ENCODE measurements around the gene ZMIZ1. TPM values are rescaled to one million over a fixed set of nuclear protein-coding genes. Genes with fewer than 3 reads are reported as not detected.

ZMIZ1 gene
- polyA plus RNA-seq, 3 donors: 3.3 to 64.6 (median 8.9) TPM

DNA sequence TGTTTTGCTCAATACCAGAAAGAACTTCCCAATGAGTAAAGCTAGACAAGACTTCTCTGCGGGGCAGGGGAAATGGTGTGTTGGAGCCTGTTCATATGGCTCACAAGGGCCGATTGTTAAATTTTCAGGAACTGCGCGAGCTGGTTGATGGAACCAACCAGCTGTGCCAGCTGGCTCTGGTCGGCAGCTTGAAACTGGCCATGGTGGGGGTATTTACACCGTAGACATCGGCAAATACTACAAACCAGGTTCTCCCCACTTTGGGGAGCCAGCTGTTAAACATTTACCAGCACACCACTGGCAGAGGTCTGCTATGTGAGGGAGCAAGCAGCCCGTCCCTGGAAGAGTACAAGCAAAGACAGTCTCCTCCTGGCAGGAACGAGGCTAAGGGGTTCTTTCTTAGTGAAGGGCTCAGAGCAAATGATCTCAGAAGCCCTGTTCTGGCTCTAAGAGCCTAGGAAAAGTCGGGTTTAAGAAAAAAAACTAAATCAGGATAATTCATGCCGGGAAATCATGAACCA is 8.8 kb upstream of the ZMIZ1 start:
- Mint-ChIP-seq H3K36me3 (peaks cover 0 to 2% of the 10 kb centered on the region in 2 donors), H3K27ac (peak overlapping the region in 1 of 7 donors; percentile 15), H3K27me3 (ENCODE audit: low read depth in 3 of 3) (peaks cover 6 to 9% (median 9%) of the 10 kb centered on the region in 3 donors), H3K9me3 (peaks cover 0 to 3% (median 0%) of the 10 kb centered on the region in 7 donors), H3K4me3 (no peak overlapping the region), H3K4me1 (peaks cover 26% of the 10 kb centered on the region)
- Histone ChIP-seq H3K4me3 (replicated peaks in 1 of 3; ENCODE audit: low read depth in 2 of 3, low read length in 3 of 3) (no peak overlapping the region), H3K4me1 (ENCODE audit: control insufficient read depth in 1 of 2, insufficient read depth in 2 of 2, low read length in 2 of 2) (peaks cover 9 to 19% of the 10 kb centered on the region in 2 donors), H4K20me1 (ENCODE audit: insufficient read depth, low read length) (no peaks in the 10 kb centered on the region), H3K4me2 (replicated peaks; ENCODE audit: extremely low read depth, low read length, poor library complexity, severe bottlenecking) (no peak overlapping the region), H3K27me3 (ENCODE audit: control insufficient read depth in 2 of 2, insufficient read depth in 2 of 2, low read length in 2 of 2) (no peaks in the 10 kb centered on the region), H3K9ac (ENCODE audit: insufficient read depth, low read length, poor library complexity, severe bottlenecking) (no peak overlapping the region), H3K36me3 (replicated peaks in 1 of 2; ENCODE audit: control insufficient read depth in 1 of 2, insufficient read depth in 2 of 2, low read length in 2 of 2) (no peaks in the 10 kb centered on the region), H3K9me3 (replicated peaks in 1 of 2; ENCODE audit: control insufficient read depth in 1 of 2, insufficient read depth in 1 of 2, low read length in 2 of 2) (no peaks in the 10 kb centered on the region), H3K79me2 (ENCODE audit: insufficient read depth, low read length) (no peaks in the 10 kb centered on the region), H2AFZ (ENCODE audit: insufficient read depth, low read depth, low read length, poor library complexity, severe bottlenecking) (no peak overlapping the region), H3K27ac (ENCODE audit: low read depth in 1 of 2, low read length in 2 of 2) (no peak overlapping the region)
- no peak for DNase-seq
- TF ChIP-seq, protein P1, sequence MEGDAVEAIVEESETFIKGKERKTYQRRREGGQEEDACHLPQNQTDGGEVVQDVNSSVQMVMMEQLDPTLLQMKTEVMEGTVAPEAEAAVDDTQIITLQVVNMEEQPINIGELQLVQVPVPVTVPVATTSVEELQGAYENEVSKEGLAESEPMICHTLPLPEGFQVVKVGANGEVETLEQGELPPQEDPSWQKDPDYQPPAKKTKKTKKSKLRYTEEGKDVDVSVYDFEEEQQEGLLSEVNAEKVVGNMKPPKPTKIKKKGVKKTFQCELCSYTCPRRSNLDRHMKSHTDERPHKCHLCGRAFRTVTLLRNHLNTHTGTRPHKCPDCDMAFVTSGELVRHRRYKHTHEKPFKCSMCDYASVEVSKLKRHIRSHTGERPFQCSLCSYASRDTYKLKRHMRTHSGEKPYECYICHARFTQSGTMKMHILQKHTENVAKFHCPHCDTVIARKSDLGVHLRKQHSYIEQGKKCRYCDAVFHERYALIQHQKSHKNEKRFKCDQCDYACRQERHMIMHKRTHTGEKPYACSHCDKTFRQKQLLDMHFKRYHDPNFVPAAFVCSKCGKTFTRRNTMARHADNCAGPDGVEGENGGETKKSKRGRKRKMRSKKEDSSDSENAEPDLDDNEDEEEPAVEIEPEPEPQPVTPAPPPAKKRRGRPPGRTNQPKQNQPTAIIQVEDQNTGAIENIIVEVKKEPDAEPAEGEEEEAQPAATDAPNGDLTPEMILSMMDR (IDR thresholded peaks at IDR 0.05): no peak
- 59% methylated on average over 8 of the region's 11 CpGs for WGBS (ENCODE audit: insufficient coverage)
- intact Hi-C loops (cut with micrococcal nuclease): loop anchor here in 1 of 2 donors (10.0 kb wide), 1 partner anchor 295 kb away; no protein-coding TSS in a partner anchor

DNA sequence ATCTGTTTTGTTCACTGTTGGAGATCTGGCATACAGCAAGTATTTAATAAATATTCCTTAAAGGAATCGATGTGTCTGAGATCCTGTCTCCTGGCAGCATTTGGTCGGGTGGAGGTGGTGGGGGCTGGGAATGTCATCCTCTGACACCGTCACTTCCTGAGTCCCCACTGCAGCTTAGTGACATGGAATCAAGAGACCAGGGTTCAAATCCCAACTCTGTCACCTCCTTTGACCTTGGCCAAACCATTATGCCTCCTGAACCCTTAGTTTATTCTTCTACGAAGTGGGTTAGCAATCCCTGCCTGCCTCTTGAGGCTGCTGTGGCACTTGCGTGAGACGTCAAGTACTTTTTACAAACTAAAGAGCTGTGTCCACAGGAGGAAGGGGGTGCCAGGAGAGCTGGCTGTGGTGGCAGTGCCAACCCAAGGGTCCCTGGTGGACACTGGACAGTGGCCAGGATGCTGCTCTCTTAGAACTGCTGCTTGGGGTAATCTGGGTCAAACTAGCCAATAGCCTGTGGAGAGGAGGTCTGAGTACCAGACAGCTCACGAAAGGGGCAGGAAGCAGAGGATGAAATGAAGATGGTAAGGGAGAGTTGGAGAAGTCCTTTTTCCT is 8.0 kb upstream of the ZMIZ1 start:
- H3K36me3 Mint-ChIP-seq: peaks cover 0 to 2% of the 10 kb centered on the region in 2 donors
- no peak overlapping the region for H2AFZ ChIP-seq (ENCODE audit: insufficient read depth, low read depth, low read length, poor library complexity, severe bottlenecking)
- H3K9ac ChIP-seq (ENCODE audit: insufficient read depth, low read length, poor library complexity, severe bottlenecking): no peak overlapping the region
- H3K79me2 ChIP-seq (ENCODE audit: insufficient read depth, low read length): no peaks in the 10 kb centered on the region
- H3K27me3 ChIP-seq (ENCODE audit: control insufficient read depth in 2 of 2, insufficient read depth in 2 of 2, low read length in 2 of 2): no peaks in the 10 kb centered on the region
- H3K4me3 Mint-ChIP-seq: no peak overlapping the region
- TF ChIP-seq, protein P1 (IDR thresholded peaks at IDR 0.05): no peak
- 100% methylated on average over 3 of the region's 7 CpGs for WGBS (ENCODE audit: insufficient coverage)
- no peaks in the 10 kb centered on the region for H4K20me1 ChIP-seq (ENCODE audit: insufficient read depth, low read length)
- no peaks in the 10 kb centered on the region for H3K36me3 ChIP-seq (replicated peaks in 1 of 2; ENCODE audit: control insufficient read depth in 1 of 2, insufficient read depth in 2 of 2, low read length in 2 of 2)
- no peak overlapping the region for H3K4me2 ChIP-seq (replicated peaks; ENCODE audit: extremely low read depth, low read length, poor library complexity, severe bottlenecking)
- peaks cover 9 to 19% of the 10 kb centered on the region in 2 donors for H3K4me1 ChIP-seq (ENCODE audit: control insufficient read depth in 1 of 2, insufficient read depth in 2 of 2, low read length in 2 of 2)
- peaks cover 29% of the 10 kb centered on the region for H3K4me1 Mint-ChIP-seq
- intact Hi-C loops (cut with micrococcal nuclease): loop anchor here in 1 of 2 donors (10.0 kb wide), 1 partner anchor 296 kb away; no protein-coding TSS in a partner anchor
- H3K9me3 Mint-ChIP-seq: peaks cover 0 to 3% (median 0%) of the 10 kb centered on the region in 7 donors
- H3K4me3 ChIP-seq (replicated peaks in 1 of 3; ENCODE audit: low read depth in 2 of 3, low read length in 3 of 3): no peak overlapping the region
- H3K9me3 ChIP-seq (replicated peaks in 1 of 2; ENCODE audit: control insufficient read depth in 1 of 2, insufficient read depth in 1 of 2, low read length in 2 of 2): no peaks in the 10 kb centered on the region
- H3K27me3 Mint-ChIP-seq (ENCODE audit: low read depth in 3 of 3): peaks cover 6 to 9% (median 9%) of the 10 kb centered on the region in 3 donors
- H3K27ac ChIP-seq (ENCODE audit: low read depth in 1 of 2, low read length in 2 of 2): no peak overlapping the region
- no peak overlapping the region for H3K27ac Mint-ChIP-seq
- DNase-seq: no peak
